ENCODE measurements around the gene CACHD1. TPM values are rescaled to one million over a fixed set of nuclear protein-coding genes. Genes with fewer than 3 reads are reported as not detected.

The CACHD1 gene
- total RNA-seq, 1 donor: 7.3 TPM

DNA sequence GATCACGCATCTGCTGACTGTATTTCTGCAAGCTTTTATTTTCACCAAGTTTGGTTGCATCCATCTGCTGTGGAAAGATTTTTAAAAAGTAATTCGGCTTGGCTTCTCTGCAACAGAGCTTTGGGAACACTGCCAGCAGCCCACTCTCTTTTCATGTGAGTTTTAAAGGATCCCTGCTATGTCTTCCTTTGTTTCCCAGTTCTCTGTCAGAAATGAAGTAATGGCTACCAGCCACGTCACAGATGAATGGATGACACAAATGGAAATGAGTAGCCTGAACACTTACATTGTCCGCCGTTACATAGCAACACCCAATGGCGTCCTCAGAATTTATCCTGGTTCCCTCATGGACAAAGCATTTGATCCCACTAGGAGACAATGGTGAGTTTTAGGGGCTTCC, 194.4 kb downstream of the CACHD1 start:
- TF ChIP-seq CTCF (IDR thresholded peaks at IDR 0.05; ENCODE audit: insufficient read depth, low read length): no peak
- DNase-seq (ENCODE audit: low read depth): no peak

GRCh38 chr1:64669098-64669675, 199.3 kb downstream of the CACHD1 start:
- DNase-seq (ENCODE audit: low read depth): peak; percentile 33
- no peak for TF ChIP-seq CTCF (IDR thresholded peaks at IDR 0.05; ENCODE audit: insufficient read depth, low read length)

More for the DNA sequence above, 194.4 kb downstream of the CACHD1 start:
- H3K4me3 ChIP-seq (ENCODE audit: low read depth, low read length): no peak overlapping the region

GRCh38 chr1:64675718-64676345, 205.9 kb downstream of the CACHD1 start:
- H3K4me3 ChIP-seq (ENCODE audit: low read depth, low read length): no peak overlapping the region
- peak; percentile 54 for DNase-seq (ENCODE audit: low read depth)
- TF ChIP-seq CTCF (IDR thresholded peaks at IDR 0.05; ENCODE audit: insufficient read depth, low read length): peak; percentile 79

More at GRCh38 chr1:64669098-64669675, 199.3 kb downstream of the CACHD1 start:
- H3K4me3 ChIP-seq (ENCODE audit: low read depth, low read length): no peak overlapping the region

DNA sequence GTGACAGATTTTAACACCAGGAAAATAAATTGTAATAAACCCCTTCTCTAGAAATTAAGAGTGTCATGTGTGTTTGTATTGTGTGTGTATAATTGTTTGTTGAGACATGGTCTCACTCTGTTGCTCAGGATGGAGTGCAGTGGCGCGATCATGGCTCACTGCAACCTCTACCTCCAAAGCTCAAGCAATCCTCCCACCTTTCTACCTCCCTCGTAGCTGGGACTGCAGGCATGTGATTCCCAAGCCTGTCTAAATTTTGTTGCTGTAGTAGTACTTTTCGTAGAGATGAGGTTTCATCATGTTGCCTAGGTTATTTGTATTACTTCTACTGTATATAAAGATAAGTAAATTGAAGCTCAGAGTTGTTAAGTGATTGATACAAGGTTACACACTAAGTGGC, 206.5 kb downstream of the CACHD1 start:
- TF ChIP-seq CTCF (IDR thresholded peaks at IDR 0.05; ENCODE audit: insufficient read depth, low read length): no peak
- DNase-seq (ENCODE audit: low read depth): no peak
- H3K4me3 ChIP-seq (ENCODE audit: low read depth, low read length): no peak overlapping the region

GRCh38 chr1:64677532-64677931, 207.6 kb downstream of the CACHD1 start:
- DNase-seq (ENCODE audit: low read depth): no peak
- TF ChIP-seq CTCF (IDR thresholded peaks at IDR 0.05; ENCODE audit: insufficient read depth, low read length): no peak
- no peak overlapping the region for H3K4me3 ChIP-seq (ENCODE audit: low read depth, low read length)

DNA sequence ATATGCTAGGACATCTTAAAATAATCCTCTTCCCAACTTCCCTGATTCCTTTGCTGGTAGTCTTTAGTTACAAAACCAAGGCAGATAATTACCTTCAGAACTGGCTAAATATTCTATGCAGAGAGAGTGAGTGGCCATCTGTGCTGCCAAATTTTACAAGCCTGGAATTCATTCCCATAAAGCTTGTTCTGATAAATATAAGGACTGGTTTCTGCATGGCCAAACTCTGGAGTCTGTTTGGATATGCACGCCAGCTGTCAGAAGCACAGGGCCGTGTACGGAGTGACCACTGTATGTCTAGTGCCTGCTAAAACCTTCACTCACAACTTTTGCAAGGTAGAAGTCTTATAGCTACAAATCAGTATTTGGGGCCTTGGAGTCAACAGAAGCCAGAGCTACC, 208.4 kb downstream of the CACHD1 start:
- no peak for TF ChIP-seq CTCF (IDR thresholded peaks at IDR 0.05; ENCODE audit: insufficient read depth, low read length)
- no peak for DNase-seq (ENCODE audit: low read depth)
- no peak overlapping the region for H3K4me3 ChIP-seq (ENCODE audit: low read depth, low read length)

Measured in fibroblast of the aortic adventitia (primary cell).